GM12872 (cell line): ENCODE data around the gene HOXA9.

Experiments used
- CTCF ChIP-seq: IDR thresholded peaks from 3 replicates; pipeline ENCODE4 v1.5.1; 2011; ENCODE audit warnings: low read depth, mild to moderate bottlenecking, low read length, moderate library complexity; ENCODE audit not compliant: insufficient read depth

The HOXA9 gene

GRCh38 chr7:27199849-27200760 is 34.8 kb upstream of the HOXA9 start, which contains the start of gene HOXA13:
TSS of gene HOXA13 (minus strand) at chr7:27200091. CDS start at chr7:27200077, 14 bp downstream.
- TF ChIP-seq CTCF = no peak

GRCh38 chr7:27198871-27199801 is 33.8 kb upstream of the HOXA9 start:
- no peak for TF ChIP-seq CTCF

- TF ChIP-seq CTCF = no peak
Observed at GRCh38 chr7:27198138-27198841, 33.0 kb upstream of the HOXA9 start.

GRCh38 chr7:27197137-27198042 is 32.1 kb upstream of the HOXA9 start:
- TF ChIP-seq CTCF = no peak

- TF ChIP-seq CTCF = peak; percentile 79
Observed at GRCh38 chr7:27196287-27196767, 31.0 kb upstream of the HOXA9 start.

GRCh38 chr7:27194686-27195379 is 29.5 kb upstream of the HOXA9 start:
- no peak for TF ChIP-seq CTCF
